RKO (cell line): ENCODE data around the gene TSC22D3.
A peak's percentile ranks its signal among the peaks of the same experiment; 100 is the strongest.
"Not testable (repeated sequence)": the region's sequence is repeated elsewhere in the genome, so short reads cannot be mapped to it uniquely, and the experiment has no call there.

Experiments used
- DNase-seq: peaks from one replicate; pipeline ENCODE4 v3.0.0-alpha.2; 2016; ENCODE audit warnings: low spot score

The TSC22D3 gene

DNA sequence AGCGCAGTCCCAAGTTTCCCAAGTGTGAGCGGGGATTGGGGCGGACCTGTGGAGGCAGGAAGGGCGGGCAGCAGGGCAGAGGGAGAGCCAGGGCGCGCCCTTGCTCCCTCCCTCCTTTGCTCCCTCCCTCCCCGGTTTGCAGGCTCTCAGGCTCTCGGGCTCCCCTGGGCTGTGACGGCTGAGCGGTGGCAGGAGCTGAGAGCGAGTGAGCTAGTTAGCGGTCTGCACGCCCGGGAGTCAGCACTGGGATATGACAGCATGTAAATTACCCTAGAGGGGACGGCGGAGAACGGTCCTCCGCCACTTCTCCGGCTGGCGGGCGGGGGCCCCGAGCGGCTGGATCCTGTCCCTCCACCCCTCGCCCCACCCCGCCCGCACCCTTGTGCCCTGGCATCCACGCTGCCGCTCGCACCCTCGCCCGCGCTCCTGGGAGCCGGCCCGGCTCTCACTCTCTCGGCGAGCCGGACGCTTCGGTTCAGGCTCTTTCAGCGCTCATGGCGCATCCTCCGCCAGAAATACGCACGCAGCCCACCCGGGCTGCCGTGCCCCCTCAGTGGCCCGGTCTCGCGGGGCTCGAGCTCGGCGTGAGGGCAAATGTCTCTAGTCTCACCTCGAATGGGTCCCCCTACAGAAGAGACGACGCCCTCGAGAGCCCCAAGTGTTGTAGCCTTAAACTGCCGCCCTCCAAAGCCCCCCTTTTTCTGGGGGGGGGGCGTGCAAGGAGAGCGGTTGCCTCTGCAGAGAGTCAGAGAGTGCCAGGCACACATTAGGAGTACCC lies at the start of gene TSC22D3:
Gene TSC22D3 (minus strand): TSS at position 54 of the 778 bp plus-strand sequence. CDS start 368 bp downstream, outside the sequence.
- DNase-seq = peak; percentile 72

DNA sequence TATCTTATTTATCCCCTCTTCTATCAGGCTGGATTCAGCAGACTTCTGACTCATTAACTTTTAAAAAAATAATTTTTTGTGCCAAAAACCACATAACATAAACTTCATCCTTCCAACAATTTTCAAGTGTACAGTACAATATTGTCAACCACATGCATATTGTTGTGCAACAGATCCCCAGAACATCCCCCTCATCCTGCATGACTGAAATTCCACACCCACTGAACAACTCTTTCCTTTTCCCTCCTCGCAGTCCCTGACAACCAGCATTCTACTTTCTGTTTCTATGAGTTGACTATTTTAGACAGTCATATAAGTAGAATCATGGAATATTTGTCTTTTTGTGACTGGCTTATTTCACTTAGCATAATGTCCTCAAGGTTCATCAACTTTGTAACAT lies 47.9 kb upstream of the TSC22D3 start:
- no peak for DNase-seq

DNA sequence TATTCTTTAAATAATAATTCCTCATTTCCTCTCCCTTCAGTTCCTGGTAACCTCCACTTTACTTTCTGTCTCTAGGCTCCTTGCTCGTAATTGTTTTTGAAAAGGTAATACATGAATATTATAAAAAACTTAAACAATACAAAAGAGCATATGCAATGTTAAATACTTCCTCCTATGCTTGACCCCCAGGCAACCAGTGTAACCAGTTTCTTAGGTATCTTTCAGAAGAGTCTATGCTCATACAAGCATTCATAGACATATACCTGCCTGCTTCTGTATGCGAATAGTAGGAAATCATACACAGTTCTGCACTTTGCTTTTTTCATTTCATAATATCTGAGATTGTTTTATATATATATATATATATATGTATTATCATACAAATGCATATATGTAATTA lies 47.5 kb upstream of the TSC22D3 start:
- no peak for DNase-seq

DNA sequence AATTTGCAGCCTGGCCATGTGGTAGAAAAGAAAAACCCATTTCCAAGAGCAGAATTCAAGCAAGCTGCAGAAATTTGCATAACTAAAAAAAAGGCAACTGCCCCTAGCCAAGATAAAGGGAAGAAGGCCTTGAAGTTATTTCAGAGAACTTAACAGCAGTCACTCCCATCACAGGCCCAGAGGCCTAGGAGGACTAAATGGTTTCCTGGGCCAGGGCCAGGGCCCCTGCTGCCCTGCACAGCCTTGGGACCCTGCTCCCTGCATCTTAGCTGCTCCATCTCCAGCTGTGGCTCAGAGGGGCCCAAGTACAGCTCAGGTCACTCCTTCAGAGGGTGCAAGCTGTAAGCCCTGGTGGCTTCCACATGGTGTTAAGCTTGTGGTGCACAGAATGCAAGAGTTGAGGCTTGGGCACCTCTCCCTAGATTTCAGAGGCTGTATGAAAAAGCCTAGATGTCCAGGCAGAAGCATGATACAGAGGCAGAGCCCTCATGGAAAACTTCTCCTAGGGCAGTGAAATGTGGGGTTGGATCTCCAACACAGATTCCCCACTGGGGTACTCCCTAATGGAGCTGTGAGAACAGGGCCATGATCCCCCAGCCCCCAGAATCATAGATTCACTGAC lies 43.4 kb upstream of the TSC22D3 start:
- no peak for DNase-seq

- not testable (repeated sequence) for DNase-seq
Measured at GRCh38 chrX:107810053-107810452, 34.5 kb upstream of the TSC22D3 start.

- no peak for DNase-seq
Measured at GRCh38 chrX:107805179-107805578, 29.6 kb upstream of the TSC22D3 start.

- no peak for DNase-seq
Measured at GRCh38 chrX:107804427-107804826, 28.8 kb upstream of the TSC22D3 start.

DNA sequence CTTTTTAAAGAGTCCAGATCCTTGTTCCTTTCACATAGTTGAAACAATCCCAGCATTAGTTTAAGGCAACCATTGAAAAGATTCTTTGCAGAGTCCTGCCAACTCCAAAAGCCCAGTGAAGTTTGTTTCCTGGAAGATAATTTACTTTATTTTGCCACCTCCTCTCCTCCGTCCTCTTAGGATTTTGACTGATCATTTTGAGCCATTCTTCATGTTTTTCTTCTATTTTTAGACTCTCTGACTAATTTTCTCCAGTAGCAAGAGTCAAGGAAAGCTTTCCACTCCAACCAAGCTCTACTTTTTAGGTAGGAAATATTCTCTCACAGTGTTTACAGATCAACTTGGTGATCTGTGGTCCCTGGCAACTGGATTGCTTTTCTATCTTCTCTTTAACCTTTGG lies 12.2 kb upstream of the TSC22D3 start:
- DNase-seq = no peak

- DNase-seq = no peak
Measured at GRCh38 chrX:107780525-107780924, 4.9 kb upstream of the TSC22D3 start.

DNA sequence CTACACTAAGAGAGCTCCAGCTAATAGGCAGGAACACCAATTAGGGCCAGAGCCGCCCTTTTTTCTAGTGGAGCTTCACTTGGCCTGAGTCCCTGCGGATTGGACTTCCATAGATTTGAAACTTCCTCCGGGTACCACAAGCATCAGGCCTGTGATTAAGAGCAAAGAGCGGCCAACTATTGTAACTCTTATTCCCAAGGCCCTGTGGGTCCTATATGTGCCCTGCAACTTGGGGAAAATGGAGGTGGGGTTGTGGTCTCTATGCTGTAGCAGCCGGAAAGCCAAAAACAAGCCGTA lies 1.9 kb upstream of the TSC22D3 start, which contains the start of gene NCBP2L:
Gene NCBP2L (plus strand): TSS at position 198 of the 297 bp plus-strand sequence. CDS start 16,488 bp downstream, outside the sequence.
- DNase-seq = no peak

DNA sequence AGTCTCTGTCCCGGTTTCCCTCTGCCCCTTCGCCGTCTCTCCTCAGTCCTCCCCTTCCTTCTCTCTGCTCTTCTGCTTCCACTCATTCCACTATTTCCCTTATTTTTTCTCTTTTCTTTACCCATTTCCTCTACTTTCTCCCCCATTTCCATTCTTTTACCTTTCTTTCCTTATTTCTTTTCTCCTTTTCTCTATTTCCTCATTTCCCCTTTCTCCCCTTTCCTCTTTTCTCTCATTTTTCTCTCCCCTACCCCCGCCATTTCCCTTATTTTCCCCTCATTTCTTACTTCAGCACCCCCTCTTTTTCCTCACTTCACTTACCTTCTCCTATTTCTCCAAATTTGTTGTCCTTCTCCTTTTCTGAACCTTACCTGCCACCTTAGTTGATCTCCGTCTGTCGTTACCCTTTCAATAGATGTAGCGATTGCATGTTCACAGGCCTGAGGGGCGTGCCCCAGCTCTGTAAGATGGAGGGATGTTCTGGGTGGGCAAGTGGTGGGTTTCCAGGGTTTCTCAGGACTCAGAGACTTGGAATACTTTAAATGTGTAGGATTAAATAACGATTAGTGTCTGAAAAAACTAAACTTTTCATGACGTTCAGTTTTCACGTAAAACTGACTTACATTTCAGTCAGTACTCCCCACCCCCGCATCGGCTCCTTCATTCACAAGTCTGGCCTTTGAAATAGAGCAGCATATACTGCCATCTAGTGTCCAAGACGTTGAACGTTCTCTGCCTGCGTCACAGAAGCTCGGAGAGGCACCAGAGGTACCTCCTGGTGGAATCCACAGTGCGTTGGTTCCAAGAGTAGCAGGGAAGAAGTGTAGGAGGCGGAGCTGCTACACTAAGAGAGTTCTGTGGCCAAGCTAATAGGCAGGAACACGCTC lies 1.3 kb upstream of the TSC22D3 start:
- peak; percentile 91 for DNase-seq

DNA sequence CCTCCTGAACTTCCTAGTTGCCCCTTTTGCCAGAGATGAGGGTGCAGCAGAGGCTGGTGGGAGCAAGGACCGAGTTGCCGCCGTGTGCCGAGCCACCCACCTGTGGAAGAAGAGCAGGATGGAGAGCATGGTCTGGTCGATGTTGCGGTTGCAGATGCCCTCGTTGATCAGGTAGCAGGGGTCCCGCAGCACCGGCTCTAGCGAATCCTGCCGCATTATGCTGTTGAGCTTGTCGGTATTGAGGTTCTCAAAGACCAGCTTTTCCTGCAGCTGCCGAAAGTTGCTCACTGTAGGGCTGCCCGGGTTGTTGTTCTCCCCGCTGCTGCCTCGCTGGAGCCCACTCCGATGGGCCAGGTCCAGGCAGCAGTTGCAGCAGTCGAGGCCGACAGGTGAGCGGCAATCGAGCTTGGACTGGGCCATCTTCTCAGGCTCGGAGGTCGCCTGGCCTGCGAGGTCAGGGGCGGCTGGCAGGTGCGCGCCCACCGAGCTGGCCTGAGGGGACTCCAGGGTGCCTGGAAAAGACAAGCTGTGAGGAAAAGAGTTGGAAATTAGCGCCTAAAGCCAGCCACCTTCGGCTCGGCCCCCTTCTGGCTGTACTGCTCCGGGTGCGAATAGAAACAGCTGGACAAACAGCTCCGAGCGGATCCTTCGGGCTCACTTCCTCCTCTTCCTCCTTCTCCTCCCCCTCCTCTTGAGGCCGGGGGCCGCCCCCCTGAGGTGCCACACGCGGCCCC lies 420 bp downstream of the TSC22D3 start:
- no peak for DNase-seq

GRCh38 chrX:107773906-107774435 lies 1.6 kb downstream of the TSC22D3 start:
- DNase-seq = no peak

DNA sequence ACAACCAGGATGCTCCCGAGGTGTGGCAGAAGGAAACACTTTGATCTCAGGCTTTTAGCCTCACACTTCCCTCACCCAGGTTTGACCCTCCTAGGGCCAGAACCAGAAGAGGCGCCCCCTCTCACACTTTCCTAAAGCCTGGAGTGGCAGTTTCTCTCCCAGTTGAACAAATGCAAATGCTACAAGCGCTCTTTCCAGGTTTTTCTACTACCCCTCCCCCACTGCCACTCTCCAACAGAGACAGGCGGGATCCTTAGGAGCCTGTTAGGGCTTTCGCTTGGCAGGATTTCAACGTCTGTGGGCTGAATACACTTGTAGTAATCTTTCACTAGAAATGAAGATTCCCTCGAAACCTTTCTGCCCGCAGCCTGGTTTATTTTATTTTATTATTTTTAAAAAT lies 2.4 kb downstream of the TSC22D3 start:
- DNase-seq = no peak

- DNase-seq = no peak
Measured at GRCh38 chrX:107769581-107770317, 5.8 kb downstream of the TSC22D3 start.

DNA sequence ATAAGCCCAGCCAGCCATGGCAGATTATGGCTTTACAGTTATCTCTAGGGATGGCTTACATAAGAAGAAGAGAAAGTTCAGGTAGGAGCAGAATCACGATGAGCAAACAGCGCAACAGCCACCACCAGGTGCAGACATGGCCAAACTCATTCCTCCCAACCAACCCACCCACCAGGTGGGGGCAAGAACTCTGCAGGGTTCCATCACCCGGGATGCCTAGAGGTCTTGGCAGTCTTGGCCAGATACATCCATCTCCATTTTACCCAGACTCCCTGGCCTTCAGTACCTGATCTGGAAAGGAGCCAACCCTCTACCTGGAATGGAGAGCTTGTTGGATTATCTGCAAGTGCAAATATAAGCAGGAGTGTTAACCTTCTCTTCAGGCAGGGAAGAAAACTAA lies 7.5 kb downstream of the TSC22D3 start:
- no peak for DNase-seq

DNA sequence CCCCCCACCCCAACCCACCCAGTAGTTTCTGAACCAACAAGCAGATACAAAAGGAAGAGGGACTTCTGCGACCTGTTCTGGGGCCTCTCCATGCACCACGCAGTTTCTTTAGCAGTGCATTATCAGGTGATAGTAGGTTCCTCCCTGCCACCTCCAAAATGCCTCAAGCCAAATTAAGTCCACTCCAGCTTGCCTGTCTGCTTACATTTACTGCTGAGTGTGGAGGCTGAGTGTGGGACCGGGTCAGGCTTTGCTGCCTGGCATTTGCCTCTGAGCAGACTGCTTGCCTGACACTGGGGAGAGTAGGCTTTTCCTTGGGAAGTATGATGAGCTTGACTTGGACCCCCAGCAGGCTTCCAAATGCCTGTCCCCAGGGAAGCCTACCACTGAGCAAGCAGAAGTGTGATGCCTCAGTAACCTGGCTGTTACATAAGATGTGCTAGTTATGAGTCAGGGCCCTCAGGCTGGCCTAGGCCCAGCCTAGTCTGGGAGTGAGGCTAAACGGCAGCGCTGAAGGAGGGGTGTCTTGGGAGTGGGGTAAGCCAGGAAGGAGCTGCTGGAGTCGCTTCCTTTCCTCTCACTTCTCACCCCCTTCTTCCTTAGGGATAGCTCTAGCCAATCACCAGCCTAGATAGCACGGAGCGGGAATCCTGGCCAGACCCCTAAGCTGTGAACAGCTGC lies 9.0 kb downstream of the TSC22D3 start:
- DNase-seq = no peak

DNA sequence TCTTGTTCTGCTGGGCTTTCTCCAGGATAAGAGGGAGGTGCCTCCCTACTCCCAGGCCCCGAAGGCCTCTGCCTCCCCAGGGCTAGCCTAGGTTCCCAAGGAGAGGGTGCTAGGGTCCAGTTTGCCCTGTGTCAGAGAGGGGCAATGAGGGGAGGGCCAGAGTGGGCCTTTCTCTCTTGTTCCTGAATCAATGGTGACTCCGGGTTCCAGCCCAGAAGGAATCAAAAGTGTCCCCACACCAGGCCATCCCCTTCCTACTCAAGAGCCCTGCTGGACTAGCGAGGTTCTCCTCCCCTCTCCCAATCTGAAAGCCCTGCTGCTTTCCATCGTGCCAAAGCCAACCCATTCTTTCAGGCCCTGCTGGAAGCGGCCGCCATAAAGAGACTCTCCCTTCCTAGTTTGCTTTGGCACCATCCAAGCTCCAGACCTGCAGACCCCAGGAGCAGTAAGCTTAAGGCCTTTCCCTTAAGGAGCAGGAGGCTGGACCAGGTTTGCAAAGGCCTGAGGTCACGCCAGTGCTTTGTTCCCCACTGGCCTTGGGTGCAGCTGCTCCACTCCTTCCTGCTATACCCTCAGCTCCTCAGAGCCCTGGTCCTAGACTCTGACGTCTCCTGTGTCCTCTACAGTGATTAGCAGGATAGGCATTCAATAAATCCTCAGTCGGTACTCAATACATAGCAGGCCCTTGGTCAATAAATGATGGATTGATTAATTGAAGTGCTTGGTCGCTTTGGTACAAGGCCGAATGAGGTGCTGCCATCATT lies 10.6 kb downstream of the TSC22D3 start:
- no peak for DNase-seq

DNA sequence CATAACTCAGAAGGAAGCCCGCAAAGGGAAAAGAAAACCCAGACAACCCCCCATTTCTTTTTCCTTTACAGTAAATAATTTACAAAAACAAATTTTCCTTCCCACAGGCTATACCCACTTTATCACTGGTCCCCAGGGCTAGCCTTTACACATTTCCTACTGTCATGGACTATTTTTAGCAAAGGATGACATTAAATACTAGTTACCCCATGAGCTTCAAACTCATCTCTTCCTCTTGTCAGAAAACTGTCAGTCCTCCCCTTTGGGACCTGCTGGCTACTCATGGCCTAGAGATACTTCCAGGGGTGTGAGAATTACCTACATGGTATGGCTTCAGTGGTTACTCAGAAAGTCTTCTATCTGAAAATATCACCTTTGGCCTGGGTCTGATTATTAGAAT lies 11.9 kb downstream of the TSC22D3 start:
- no peak for DNase-seq
